Adipocyte (in vitro differentiated cells): ENCODE data around the gene FAM187B.

Experiments used
- DNase-seq: peaks from one replicate; pipeline ENCODE4 v3.0.0-alpha.2; 2015; ENCODE audit warnings: low read depth
- H3K27me3 ChIP-seq: replicated peaks from 2 replicates; pipeline ENCODE4 v1.7.0; 2013; ENCODE audit warnings: mild to moderate bottlenecking, low read length, moderate library complexity; ENCODE audit not compliant: control insufficient read depth, insufficient read depth
- H3K36me3 ChIP-seq: 2 replicates; pipeline ENCODE4 v1.7.0; 2013; ENCODE audit warnings: low read length, mild to moderate bottlenecking, moderate library complexity; ENCODE audit not compliant: control insufficient read depth, insufficient read depth, severe bottlenecking
- H3K4me1 ChIP-seq: 2 replicates; pipeline ENCODE4 v1.7.0; 2013; ENCODE audit warnings: mild to moderate bottlenecking, low read length, moderate library complexity; ENCODE audit not compliant: control insufficient read depth, insufficient read depth
- H3K4me3 ChIP-seq: 2 replicates; pipeline ENCODE4 v1.7.0; 2013; ENCODE audit warnings: mild to moderate bottlenecking, low read length, moderate library complexity
- H3K9ac ChIP-seq: 2 replicates; pipeline ENCODE4 v1.7.0; 2013; ENCODE audit warnings: mild to moderate bottlenecking, low read length, moderate library complexity
- H3K9me3 ChIP-seq: 2 replicates; pipeline ENCODE4 v1.7.0; 2013; ENCODE audit warnings: mild to moderate bottlenecking, low read length, moderate library complexity; ENCODE audit not compliant: control insufficient read depth

FAM187B gene

GRCh38 chr19:35257113-35257461 lies 28.5 kb upstream of the FAM187B start:
- H3K4me1 ChIP-seq: no peaks in the 10 kb centered on the region
- H3K36me3 ChIP-seq: no peaks in the 10 kb centered on the region
- H3K4me3 ChIP-seq: no peak overlapping the region
- H3K9me3 ChIP-seq: no peaks in the 10 kb centered on the region
- peaks cover 20% of the 10 kb centered on the region for H3K27me3 ChIP-seq
- no peak for DNase-seq
- H3K9ac ChIP-seq: no peak overlapping the region

GRCh38 chr19:35256566-35256965 lies 28.0 kb upstream of the FAM187B start:
- no peak overlapping the region for H3K9ac ChIP-seq
- no peaks in the 10 kb centered on the region for H3K36me3 ChIP-seq
- H3K4me1 ChIP-seq: no peaks in the 10 kb centered on the region
- no peak for DNase-seq
- no peaks in the 10 kb centered on the region for H3K9me3 ChIP-seq
- H3K27me3 ChIP-seq: peaks cover 20% of the 10 kb centered on the region
- H3K4me3 ChIP-seq: no peak overlapping the region

- H3K4me3 ChIP-seq: no peak overlapping the region
- H3K9ac ChIP-seq: no peak overlapping the region
- H3K36me3 ChIP-seq: no peaks in the 10 kb centered on the region
- H3K9me3 ChIP-seq: no peaks in the 10 kb centered on the region
- no peak for DNase-seq
- peaks cover 34% of the 10 kb centered on the region for H3K27me3 ChIP-seq
- no peaks in the 10 kb centered on the region for H3K4me1 ChIP-seq
Observed at GRCh38 chr19:35254341-35255297, 26.1 kb upstream of the FAM187B start.

- no peak for DNase-seq
- H3K9ac ChIP-seq: no peak overlapping the region
- no peaks in the 10 kb centered on the region for H3K36me3 ChIP-seq
- no peaks in the 10 kb centered on the region for H3K4me1 ChIP-seq
- H3K9me3 ChIP-seq: no peaks in the 10 kb centered on the region
- peaks cover 41% of the 10 kb centered on the region for H3K27me3 ChIP-seq
- H3K4me3 ChIP-seq: no peak overlapping the region
Observed at GRCh38 chr19:35253316-35254286, 25.1 kb upstream of the FAM187B start.

GRCh38 chr19:35251456-35251855 lies 22.9 kb upstream of the FAM187B start:
- no peaks in the 10 kb centered on the region for H3K9me3 ChIP-seq
- no peak for DNase-seq
- H3K36me3 ChIP-seq: no peaks in the 10 kb centered on the region
- H3K9ac ChIP-seq: no peak overlapping the region
- no peak overlapping the region for H3K4me3 ChIP-seq
- peaks cover 37% of the 10 kb centered on the region for H3K27me3 ChIP-seq
- H3K4me1 ChIP-seq: no peaks in the 10 kb centered on the region

GRCh38 chr19:35249848-35250711 lies 21.5 kb upstream of the FAM187B start:
- H3K27me3 ChIP-seq: peaks cover 37% of the 10 kb centered on the region
- no peak overlapping the region for H3K9ac ChIP-seq
- no peaks in the 10 kb centered on the region for H3K36me3 ChIP-seq
- peaks cover 6% of the 10 kb centered on the region for H3K9me3 ChIP-seq
- H3K4me1 ChIP-seq: no peaks in the 10 kb centered on the region
- no peak overlapping the region for H3K4me3 ChIP-seq
- no peak for DNase-seq

GRCh38 chr19:35249146-35249847 lies 20.8 kb upstream of the FAM187B start:
- peaks cover 37% of the 10 kb centered on the region for H3K27me3 ChIP-seq
- peaks cover 13% of the 10 kb centered on the region for H3K9me3 ChIP-seq
- no peaks in the 10 kb centered on the region for H3K36me3 ChIP-seq
- no peak overlapping the region for H3K9ac ChIP-seq
- no peak overlapping the region for H3K4me3 ChIP-seq
- DNase-seq: no peak
- H3K4me1 ChIP-seq: no peaks in the 10 kb centered on the region

GRCh38 chr19:35248310-35249145 lies 20.0 kb upstream of the FAM187B start, which contains the start of gene LSR:
Gene LSR, plus strand, starts transcription at chr19:35249002. Its CDS starts 21 bp downstream, at chr19:35249023.
- H3K9me3 ChIP-seq: peaks cover 20% of the 10 kb centered on the region
- H3K4me1 ChIP-seq: no peaks in the 10 kb centered on the region
- no peak within 1 kb of the TSS for H3K4me3 ChIP-seq
- no peaks in the 10 kb centered on the region for H3K36me3 ChIP-seq
- H3K27me3 ChIP-seq: peaks cover 37% of the 10 kb centered on the region
- no peak within 1 kb of the TSS for H3K9ac ChIP-seq
- no peak for DNase-seq

- no peak for DNase-seq
- H3K27me3 ChIP-seq: peaks cover 37% of the 10 kb centered on the region
Observed at GRCh38 chr19:35247526-35248309, 19.2 kb upstream of the FAM187B start.

More at GRCh38 chr19:35247526-35248309, 19.2 kb upstream of the FAM187B start:
- Histone ChIP-seq H3K36me3 (no peaks in the 10 kb centered on the region), H3K9me3 (peaks cover 26% of the 10 kb centered on the region), H3K4me3 (no peak overlapping the region), H3K4me1 (no peaks in the 10 kb centered on the region), H3K9ac (no peak overlapping the region)
